H1 (cell line): Measurements from ENCODE around the gene CYP26C1.

ENCODE experiments used
- EP300 ChIP-seq, 2 experiments: IDR thresholded peaks; 1 replicate in 1 of 2; 2 replicates in 1 of 2; pipeline ENCODE4 v1.6.1; 2011 to 2012; ENCODE audit warnings: low read depth in 2 of 2, low read length in 2 of 2, mild to moderate bottlenecking in 2 of 2, borderline replicate concordance in 1 of 2, inconsistent platforms in 1 of 2, moderate library complexity in 1 of 2
- EZH2 ChIP-seq: fragments of 200-600 bp; sonication (generic); IDR thresholded peaks from 2 replicates; pipeline ENCODE4 v1.7.1; 2012; ENCODE audit warnings: low read depth, mild to moderate bottlenecking, moderate library complexity, low read length, inconsistent platforms; ENCODE audit not compliant: severe bottlenecking
- HDAC2 ChIP-seq, 2 experiments: fragments of 300-600 bp in 1 of 2; sonication (generic) in 1 of 2; IDR thresholded peaks; 2 replicates each; pipeline ENCODE4 v1.6.1; 2011 to 2012; ENCODE audit warnings: low read depth in 2 of 2, low read length in 2 of 2, mild to moderate bottlenecking in 2 of 2, moderate library complexity in 2 of 2, borderline replicate concordance in 1 of 2, inconsistent platforms in 1 of 2
- HDAC6 ChIP-seq: IDR thresholded peaks from one replicate; pipeline ENCODE4 v1.7.1; 2012; ENCODE audit warnings: low read depth, mild to moderate bottlenecking, inconsistent platforms, low read length, moderate library complexity
- JUN ChIP-seq: IDR thresholded peaks from 2 replicates; pipeline ENCODE4 v1.6.1; 2011; ENCODE audit warnings: low read depth, mild to moderate bottlenecking, improper control_type of control experiment, low read length
- POLR2AphosphoS5 ChIP-seq: IDR thresholded peaks from 2 replicates; pipeline ENCODE4 v1.6.1; 2011; ENCODE audit warnings: low read depth, low read length
- SIN3A ChIP-seq, 2 experiments: IDR thresholded peaks in 1 of 2; conservative IDR thresholded peaks in 1 of 2; 2 replicates each; pipeline ENCODE4 v1.6.1; 2011 to 2012; ENCODE audit warnings: low read length in 2 of 2, improper control_type of control experiment in 1 of 2, low read depth in 1 of 2, mild to moderate bottlenecking in 1 of 2
- TEAD4 ChIP-seq: IDR thresholded peaks from 2 replicates; pipeline ENCODE4 v1.6.1; 2012; ENCODE audit warnings: low read depth, low read length, inconsistent platforms, mixed read lengths
- TF ChIP-seq, protein P1 (sequence below): IDR thresholded peaks from 2 replicates; pipeline ENCODE4 v1.6.1; 2012; ENCODE audit warnings: inconsistent platforms
- TF ChIP-seq, protein P2 (sequence below), 3 experiments: IDR thresholded peaks; 1 replicate in 2 of 3; 2 replicates in 1 of 3; pipeline versions ENCODE4 v1.5.1 to v1.6.1; 2011; ENCODE audit warnings: low read length in 3 of 3, mild to moderate bottlenecking in 3 of 3, inconsistent platforms in 2 of 3, low read depth in 1 of 3, moderate library complexity in 1 of 3; ENCODE audit not compliant: insufficient read depth in 1 of 3; ENCODE audit errors: control extremely low read depth in 1 of 3
- TF ChIP-seq, protein P3 (sequence below): IDR thresholded peaks from 2 replicates; pipeline ENCODE4 v1.6.1; 2012; ENCODE audit warnings: low read length, inconsistent platforms

DNA sequence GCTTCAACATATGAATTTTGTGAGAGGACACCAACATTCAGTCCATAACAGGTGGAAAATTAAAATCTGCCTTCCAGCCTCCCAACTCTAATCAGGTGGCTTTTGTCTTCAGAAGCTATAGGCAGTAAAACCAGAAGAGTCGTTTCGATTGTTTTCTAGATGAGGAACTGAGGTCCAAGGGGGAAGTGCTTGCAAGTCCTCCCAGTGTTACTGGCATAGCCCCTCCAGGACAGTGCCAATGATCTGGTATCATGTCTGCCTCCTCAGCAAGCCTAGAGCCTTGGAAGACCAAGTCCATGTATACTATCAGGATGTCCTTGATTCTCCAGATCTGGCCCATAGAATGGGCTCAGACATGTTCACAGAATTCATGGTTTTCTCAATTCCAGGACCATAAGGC, 30.0 kb downstream of the CYP26C1 start:
- TF ChIP-seq JUN (no peak), HDAC6 (no peak), SIN3A (conservative IDR thresholded peaks at IDR 0.05 in 1 of 2, IDR thresholded peaks at IDR 0.05 in 1 of 2; ENCODE audit: low read depth in 1 of 2, low read length in 2 of 2) (no peak), POLR2AphosphoS5 (no peak), EZH2 (no peak), HDAC2 (IDR thresholded peaks at IDR 0.05; ENCODE audit: borderline replicate concordance in 1 of 2, low read depth in 2 of 2, low read length in 2 of 2) (no peak), TEAD4 (no peak), EP300 (IDR thresholded peaks at IDR 0.05; ENCODE audit: borderline replicate concordance in 1 of 2, low read depth in 2 of 2, low read length in 2 of 2) (no peak)
- TF ChIP-seq, protein P1, sequence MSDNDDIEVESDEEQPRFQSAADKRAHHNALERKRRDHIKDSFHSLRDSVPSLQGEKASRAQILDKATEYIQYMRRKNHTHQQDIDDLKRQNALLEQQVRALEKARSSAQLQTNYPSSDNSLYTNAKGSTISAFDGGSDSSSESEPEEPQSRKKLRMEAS: no peak
- TF ChIP-seq, protein P2, sequence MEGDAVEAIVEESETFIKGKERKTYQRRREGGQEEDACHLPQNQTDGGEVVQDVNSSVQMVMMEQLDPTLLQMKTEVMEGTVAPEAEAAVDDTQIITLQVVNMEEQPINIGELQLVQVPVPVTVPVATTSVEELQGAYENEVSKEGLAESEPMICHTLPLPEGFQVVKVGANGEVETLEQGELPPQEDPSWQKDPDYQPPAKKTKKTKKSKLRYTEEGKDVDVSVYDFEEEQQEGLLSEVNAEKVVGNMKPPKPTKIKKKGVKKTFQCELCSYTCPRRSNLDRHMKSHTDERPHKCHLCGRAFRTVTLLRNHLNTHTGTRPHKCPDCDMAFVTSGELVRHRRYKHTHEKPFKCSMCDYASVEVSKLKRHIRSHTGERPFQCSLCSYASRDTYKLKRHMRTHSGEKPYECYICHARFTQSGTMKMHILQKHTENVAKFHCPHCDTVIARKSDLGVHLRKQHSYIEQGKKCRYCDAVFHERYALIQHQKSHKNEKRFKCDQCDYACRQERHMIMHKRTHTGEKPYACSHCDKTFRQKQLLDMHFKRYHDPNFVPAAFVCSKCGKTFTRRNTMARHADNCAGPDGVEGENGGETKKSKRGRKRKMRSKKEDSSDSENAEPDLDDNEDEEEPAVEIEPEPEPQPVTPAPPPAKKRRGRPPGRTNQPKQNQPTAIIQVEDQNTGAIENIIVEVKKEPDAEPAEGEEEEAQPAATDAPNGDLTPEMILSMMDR (IDR thresholded peaks at IDR 0.05; ENCODE audit: control extremely low read depth in 1 of 3, insufficient read depth in 1 of 3, low read depth in 1 of 3, low read length in 3 of 3): no peak
- TF ChIP-seq, protein P3, sequence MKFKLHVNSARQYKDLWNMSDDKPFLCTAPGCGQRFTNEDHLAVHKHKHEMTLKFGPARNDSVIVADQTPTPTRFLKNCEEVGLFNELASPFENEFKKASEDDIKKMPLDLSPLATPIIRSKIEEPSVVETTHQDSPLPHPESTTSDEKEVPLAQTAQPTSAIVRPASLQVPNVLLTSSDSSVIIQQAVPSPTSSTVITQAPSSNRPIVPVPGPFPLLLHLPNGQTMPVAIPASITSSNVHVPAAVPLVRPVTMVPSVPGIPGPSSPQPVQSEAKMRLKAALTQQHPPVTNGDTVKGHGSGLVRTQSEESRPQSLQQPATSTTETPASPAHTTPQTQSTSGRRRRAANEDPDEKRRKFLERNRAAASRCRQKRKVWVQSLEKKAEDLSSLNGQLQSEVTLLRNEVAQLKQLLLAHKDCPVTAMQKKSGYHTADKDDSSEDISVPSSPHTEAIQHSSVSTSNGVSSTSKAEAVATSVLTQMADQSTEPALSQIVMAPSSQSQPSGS: no peak
